GM18519 (cell line): Measurements from ENCODE around the gene MGLL.

Experiments used
- ATAC-seq: cut with Tn5 transposase; IDR thresholded peaks from one replicate; pipeline ENCODE4 v1.9.1; 2021; ENCODE audit warnings: mild to moderate bottlenecking, moderate library complexity; ENCODE audit not compliant: unreplicated experiment, low FRiP score

Gene MGLL

DNA sequence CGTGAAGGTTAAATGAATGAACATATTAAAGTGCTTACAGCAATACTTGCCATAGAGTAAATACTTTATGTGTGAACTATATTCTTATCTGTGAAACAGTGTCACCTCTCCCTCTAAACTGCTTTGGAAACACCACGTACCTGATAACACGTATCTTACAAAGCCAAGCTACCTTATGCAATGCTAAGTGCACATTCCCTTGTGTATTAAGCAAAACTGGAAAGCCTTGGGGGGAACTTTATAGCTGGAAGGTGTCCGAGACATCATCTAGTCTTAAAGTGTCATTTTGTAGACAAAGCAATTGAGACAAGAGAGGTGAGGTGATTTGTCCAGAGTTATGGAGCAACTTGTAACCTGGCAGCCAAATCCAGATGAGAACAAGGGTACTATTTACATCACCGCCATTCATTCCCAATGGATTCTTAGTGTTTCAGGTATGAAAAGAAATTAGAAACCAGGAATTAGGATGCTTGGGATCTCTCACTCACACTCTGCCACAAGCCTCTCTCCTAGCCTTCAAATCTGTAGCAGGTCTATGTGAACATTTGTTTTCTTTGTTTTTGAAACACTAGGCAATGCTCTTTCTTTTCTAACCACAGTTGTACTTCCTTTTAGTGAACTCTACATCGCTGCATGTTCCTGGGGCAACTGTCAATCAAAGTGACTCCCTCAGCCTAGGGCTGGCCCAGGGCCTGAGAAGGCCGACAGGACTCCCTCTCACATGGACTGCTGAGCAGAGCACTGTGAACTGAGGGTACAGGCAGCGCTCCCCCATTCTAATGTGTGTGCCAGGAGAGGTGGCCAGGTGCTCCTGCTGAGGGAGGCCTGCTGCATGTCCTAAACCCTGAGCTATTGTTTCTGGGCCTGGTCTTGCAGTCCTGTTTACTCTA is 13.9 kb upstream of the MGLL start:
- ATAC-seq, result peak; percentile 62

DNA sequence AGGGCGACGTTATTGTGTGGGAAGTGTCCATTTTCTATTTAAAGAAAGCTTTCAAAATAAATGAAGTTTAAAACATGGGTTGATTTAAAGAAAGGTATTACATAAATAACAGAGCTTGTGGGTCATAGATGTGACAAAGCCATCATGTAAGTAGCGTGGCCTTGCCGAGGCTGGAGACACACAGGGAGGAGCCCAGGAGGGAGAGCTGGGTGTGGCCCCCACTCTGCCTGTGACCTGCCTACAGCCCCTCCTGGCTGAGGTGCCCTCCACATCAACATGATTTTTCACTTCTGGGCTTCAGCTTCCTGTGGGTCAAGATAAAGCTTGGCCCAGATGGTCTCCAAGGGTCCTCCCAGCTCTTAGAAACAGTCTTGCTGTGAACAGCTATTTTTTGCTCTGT is 12.5 kb upstream of the MGLL start:
- ATAC-seq, result no peak

DNA sequence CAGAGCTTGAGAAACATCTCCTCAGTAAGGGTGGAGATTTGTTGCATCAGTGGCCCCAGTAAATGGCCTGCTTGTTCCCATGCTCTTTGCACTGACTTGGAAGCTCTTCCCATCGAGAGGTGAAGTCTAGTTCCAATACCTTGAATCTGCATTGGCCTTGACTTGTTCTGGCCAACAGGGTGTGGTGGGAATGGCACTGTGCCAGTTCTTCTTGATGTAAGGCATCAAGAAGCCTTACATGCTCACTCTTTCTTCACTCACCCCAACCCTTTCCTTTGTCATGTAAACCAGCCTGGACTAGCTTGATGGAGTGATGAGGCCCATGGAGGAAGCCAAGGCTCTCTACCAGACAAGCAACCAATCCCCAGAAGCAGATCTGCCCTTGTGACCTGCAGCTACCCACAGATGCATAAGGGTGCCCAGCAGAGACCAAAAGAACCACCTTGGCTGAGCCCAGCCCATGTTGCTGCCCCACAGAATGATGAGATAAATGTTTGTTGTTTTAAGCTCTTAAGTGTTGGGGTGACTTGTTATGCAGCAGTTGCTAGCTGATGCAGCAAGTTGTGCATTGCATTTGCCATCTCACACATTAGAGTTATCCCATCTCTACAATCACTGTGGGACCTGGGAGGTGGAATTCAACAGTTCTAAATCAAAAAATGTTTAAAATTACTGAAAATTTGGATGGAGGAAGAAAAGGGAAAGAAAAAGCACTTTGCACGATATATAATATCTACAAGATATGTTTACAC is 11.1 kb upstream of the MGLL start:
- ATAC-seq, result no peak

DNA sequence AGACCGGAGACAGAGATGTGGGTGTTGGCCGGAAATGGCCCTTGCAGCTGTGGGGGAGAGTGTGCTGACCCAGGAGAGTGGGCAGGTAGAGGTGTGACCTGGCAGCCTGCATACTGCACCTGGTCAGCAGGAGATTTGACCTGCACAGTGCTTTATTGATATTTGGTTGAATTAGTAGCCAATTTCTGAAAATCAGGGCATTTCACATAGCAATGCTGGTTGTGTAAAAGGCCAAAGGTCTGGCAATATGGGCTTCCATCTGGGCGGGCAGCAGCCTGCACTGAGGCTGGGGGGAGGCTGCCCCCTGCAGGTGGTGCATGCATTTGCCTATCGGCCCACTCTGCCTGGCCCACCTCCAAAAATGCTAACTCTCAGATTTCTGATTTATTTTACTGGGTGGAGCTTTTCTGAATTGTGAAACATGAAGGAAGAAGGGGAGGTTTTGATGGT is 9.4 kb upstream of the MGLL start:
- no peak for ATAC-seq

DNA sequence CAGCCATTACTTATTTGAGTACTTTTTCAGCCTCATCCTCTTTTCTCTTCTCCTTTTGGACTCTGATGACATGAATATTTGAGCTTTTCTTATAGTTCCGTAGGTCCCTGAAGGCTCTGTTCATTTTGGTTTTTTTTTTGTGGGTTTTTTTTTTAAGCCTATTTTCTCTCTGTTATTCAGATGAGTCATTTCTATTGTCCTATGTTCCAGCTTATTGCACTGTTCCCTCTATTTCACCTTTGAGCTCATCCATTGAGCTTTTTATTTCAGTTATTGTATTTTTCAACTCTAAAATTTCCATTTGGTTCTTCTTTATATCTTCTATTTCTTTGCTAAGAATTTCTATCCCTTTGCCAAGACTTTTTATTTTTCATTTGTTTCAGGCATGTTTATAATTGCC is 7.2 kb upstream of the MGLL start:
- no peak for ATAC-seq

DNA sequence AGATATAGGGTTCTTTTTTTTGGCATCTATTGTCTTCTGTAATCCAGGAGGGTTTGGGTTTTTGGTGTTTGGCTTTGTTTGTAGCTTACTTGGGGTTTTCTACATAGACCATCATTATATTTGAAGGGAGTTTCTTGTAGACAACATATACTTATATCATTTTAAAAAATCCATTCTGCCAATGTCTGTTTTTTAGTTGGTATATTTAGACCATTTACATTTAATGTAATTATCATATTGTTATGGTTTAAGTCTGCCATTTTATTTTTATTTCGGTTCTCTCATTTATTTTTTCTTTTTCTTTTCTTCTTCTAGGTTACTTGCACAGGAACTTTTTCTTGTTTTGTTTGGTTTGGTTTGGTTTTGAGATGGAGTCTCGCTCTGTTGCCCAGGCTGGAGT is 5.5 kb upstream of the MGLL start:
- no peak for ATAC-seq

DNA sequence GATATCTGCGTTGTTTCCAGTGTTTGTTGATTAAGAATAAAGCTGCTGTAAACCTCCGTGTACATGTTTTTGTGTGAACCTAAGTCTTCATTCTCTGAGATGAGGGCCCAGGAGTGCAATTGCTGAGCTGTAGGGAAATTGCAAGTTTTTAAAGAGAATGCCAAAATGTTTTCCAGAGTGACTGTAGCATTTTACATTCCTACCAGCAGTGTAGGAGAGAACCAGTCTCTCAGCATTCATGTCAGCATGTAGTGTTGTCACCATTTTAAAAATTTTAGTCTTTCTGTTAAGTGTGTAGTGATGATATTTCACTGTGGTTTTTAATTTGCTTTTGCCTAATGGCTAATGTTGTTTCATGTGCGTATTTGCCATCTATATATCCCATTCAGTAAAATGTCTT is 3.4 kb upstream of the MGLL start:
- no peak for ATAC-seq

DNA sequence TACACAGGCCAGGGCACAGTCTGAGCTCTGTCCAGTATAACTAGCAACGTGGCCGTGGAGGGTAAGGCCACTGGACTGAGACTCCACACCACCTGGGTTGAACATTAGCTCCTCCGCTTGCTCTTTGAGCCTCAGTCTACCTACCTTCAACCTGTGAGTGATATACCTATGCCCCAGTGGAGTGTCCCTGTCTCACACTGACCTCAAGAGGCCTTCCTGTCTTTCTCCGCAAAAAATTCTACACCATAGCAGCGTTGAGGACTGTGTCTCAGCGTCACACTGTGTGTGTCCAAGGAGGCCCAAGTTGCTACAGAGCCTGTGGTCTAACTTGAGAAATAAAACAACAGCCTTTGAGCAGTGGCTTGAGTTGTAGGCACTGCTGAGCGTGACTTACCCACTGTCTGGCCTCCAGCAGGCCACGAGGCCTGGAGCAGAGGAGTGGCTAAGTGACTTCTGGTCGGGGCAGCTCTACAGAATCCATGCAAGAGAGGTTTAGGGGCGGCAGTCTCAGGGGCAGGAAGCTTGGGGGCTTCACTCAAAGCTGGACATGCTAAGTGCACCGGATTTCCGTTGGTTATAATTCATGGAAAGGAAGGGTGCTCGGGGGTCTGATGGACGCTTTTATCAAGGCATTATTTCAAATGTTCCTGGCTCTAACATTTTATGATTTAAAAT is 2.0 kb upstream of the MGLL start:
- ATAC-seq, result no peak

DNA sequence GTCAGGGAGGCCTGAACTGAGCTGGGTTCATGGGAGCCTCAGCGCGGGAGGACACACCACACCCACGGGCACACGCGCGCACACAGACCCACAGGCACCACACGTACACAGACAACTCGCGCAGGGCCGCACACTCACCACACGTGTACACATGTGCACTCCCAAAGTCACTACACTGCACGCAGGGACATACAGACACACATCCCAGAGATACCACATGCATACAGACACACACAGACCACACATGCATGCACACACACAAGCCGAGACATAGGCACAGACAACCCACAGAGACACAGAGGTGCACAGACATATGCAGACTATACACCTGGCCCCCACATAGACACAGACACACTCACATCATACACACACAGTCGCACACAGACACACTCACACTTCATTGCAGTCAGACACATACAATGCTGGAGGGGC is 1.1 kb upstream of the MGLL start:
- ATAC-seq, result no peak

DNA sequence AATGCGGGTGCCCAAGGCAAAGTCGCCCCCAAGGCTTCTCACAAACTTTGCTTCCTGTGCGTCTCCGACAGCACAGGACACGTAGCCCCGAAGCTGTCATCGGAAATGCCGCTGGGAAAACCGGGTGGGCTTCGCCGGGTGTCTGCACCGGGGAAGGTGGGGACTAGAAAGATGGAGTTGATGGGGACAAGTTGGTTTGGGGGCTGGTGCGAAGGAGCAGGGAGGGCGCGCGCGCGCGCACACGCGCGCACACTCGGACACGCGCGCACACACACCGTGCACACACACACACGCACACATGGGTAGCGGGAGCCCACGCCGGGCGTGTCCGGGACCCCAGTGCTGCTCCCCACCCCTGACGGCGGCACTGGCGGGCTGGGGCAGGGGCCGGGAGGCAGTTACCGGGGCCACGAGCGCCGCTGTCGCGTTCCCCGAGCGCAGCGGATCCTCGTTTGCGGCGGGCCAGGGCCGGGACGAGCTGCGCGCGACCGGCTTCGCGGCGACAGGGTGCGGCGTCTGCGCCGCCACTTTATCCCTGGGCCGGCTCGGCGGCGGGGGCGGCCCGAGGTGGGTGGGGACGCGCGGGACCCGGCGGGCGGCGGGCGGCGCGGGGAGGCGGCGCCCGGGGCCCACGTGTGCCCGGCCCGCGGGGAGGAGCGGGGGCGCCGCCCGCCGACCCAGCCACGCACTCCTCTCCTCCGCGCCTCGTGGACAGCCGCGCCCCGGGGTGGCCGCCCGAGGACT is 539 bp upstream of the MGLL start:
- ATAC-seq, result no peak

DNA sequence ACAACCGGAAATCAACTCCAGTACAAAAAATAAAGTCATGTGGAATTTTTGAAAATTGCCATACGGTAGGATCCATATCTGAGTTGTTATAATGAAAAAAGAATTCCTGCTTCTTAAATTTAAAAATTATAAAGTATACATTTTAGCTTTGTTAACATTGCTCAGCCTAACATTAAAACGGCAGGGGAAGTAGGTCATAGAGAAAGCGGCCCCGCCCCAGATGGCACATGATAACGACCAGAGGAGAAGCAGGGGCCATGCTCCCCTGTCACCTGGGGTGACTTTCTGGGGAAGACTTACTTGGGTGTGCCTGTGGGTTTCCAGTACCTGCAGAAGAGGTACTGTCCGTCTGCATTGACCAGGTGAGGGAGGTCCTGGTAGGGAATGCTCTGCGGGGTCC is 921 bp downstream of the MGLL start:
- no peak for ATAC-seq

DNA sequence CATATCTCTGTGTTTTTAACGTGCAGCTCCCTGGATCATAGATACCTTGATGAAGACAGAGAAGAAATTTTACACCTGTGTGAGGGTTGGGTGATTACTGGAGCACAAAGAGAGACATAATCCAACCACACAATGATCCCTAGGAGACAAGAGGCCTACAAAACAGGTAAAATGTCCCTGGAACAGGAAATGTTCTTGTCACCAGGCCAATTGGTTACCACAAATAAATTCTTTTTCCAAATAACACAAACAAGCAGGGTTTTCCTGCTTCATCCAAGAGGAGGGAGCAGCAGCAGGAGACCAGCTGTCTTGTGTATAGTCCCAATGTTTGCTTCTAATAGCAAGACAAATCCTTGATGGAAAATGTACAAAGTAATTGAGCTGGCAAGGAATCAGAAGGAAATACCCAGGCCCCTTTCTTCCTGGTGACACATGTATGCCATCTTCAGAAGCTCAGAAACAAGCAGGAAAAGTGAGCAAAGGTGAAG is 1.4 kb downstream of the MGLL start:
- no peak for ATAC-seq

DNA sequence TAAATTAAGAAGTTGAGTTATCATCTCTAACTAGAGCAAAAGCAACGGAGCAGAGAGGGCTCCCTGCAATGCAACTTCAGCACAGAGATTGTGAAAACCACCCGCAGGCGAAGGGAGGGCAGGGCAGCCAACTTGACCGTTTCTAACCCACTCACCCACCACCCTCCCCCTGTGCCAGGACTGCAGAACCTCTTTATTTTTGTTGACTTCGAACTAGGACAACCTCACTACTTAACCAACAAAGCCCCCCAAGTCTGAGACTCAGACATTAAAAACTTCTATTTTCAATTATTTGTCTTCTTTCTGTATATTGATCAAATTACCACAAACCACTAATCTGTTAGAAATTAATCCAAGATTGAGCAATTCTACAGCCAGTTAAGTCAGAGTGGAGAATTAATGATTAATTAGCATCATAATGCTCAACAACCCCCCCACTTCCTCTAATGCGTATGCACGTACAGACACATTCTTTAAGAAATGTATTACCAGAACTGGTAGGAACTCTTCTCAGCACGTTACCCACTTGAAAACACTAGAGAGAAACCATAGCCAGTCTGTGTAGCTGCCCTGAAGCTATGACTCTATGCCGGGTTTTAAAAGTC is 2.0 kb downstream of the MGLL start:
- no peak for ATAC-seq

DNA sequence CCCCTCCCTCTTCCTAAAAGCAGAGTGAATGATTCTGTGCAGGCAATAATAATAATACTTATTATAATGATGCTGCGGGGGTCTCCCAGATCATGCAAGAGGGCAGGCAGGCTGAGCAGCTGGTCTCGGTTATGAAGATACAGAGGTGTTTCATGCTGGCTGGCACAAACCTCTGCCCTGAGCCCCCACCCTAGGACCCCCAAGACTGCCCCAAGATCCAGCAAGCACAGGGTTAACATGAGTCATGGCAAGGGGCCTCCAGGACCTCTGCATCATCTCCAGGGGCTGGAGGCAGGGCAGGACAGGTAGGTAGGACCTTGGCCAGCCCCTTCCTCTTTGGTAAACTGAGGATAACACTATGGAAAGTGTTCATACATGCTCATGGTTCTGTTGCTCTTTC is 2.7 kb downstream of the MGLL start:
- ATAC-seq, result no peak

DNA sequence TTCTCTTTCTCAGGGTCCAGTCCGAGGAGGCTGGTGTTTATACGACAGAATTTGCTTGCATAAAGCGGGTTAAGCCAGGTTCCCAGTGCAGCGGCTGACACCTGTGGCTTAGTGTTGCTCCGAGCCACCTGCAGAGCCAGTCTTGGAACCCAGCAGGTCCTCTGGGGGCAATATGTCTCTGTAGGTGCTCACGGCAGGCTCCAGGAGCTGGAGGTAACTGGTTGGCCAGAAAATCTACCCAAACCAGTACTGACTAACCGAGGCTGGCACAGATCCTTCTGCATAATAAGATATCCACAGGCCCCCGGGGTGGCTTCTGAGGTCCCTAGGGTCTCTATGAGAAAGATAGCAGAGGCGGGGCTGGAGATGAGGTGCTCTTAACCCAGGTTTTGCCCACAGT is 3.2 kb downstream of the MGLL start:
- no peak for ATAC-seq

DNA sequence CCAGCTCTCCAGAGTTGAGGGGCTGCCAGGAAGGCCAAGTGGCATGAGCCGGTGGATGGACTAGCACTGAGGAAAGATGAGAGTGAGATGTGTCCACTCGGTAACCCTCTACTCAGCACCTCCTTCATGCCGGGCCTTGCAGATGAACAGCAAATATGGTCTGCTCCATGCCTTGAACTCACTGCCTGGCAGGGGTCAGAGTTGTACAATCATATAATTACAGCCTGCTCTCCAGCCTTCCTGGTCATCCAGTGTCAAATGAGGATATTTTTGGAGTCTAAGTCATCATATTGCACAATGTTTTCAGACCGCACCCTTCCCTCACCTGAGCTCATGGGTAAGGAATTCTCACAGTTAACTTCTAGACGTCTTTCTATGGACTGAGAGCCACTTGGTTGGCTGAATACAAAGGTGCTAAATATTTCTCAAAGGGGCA is 4.9 kb downstream of the MGLL start:
- no peak for ATAC-seq

DNA sequence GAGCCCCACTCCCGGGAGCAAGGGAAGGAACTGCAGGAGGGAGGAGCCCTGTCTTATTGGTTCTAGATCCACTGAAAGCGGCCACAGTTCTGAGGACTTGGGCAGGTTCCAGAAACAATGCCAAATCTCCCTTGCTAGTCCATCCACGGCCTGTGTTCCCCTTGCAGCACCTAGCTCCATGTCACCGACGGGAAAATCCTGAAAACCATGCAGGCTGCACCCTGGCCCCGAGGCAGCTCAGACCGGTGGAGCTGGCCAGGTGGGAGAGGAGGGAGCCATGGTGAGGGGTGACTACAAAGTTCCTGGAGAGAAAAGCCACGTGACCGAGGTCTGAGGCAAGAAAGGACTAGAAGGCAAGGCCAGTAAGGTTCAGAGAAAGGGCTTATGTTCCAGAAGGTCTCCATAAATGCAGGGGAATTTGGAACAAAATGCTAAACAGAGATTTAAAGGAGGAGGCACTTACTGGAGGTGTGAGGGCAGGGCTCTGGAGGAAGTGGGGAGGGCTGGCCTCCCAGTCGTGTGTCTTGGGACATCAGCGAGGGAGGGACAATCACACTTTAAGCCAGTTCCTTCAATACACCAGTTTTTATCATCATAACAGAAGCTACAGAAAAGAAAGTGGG is 5.4 kb downstream of the MGLL start:
- ATAC-seq, result no peak

DNA sequence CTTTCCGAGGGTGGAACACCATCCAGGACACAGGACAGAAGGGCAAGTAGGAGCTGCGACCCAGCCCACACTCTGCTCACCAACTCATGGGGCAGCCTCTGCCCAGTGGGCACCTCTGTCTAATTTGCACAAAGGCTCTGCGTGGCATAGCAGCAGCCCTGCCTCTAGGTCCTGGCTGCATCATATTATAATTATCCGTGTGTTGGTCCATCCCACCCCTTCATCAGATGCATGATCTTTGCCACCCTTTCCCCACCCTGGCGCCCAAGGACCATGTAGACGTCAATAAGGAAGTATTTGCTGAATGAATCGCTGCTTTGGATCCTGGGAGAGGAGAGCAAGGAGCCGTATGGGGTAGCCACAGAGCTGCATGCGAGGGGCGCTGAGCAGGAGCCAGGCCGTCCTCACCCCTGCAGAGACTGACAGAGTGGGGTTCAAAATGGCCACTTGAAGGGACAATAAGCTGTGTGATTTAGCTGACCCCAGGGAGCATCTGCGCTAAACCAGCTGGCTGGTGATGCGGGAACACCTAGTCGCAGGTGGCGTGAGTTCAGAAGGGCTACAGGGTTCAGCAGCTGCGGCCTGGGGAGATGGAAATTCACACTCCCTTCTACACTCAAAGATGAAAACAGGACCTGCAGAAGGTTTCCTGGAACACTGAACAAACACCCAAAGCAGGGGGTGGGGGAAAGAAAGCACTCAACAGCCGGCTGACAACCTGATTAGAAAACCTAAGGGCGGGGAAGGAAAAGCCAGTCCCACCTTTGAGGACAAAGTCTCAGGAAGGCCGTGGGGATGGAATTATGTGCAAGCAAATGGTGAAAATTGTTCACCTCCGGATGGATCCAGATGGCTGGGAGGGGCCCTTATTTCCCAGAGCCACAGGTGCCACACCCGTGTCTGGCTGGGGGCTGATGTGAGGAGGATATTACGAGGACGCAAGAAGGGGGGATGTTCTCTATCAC is 6.4 kb downstream of the MGLL start:
- ATAC-seq, result no peak
